Stimulated activated CD8-positive, alpha-beta memory T cell treated with anti-CD3 and anti-CD28 coated beads, Interleukin-15, amount 100 ng/mL, for 48 hours (primary cell): ENCODE measurements around the gene ADRB1.

Experiments
- DNase-seq, 2 donors: peaks; one replicate each; pipeline ENCODE4 v3.0.0-alpha.2; 2020; ENCODE audit warnings: low read depth in 2 of 2

Gene ADRB1

GRCh38 chr10:114057855-114058254 is 14.2 kb downstream of the ADRB1 start:
- no peak for DNase-seq

GRCh38 chr10:114058297-114058696 is 14.6 kb downstream of the ADRB1 start:
- DNase-seq = no peak

GRCh38 chr10:114059561-114059960 is 15.9 kb downstream of the ADRB1 start:
- no peak for DNase-seq

- no peak for DNase-seq
Observed at GRCh38 chr10:114060456-114060855, 16.8 kb downstream of the ADRB1 start.

GRCh38 chr10:114061148-114061547 is 17.5 kb downstream of the ADRB1 start:
- no peak for DNase-seq

GRCh38 chr10:114061789-114062188 is 18.1 kb downstream of the ADRB1 start:
- no peak for DNase-seq

GRCh38 chr10:114064151-114065048 is 20.7 kb downstream of the ADRB1 start:
- no peak for DNase-seq

GRCh38 chr10:114065049-114065435 is 21.4 kb downstream of the ADRB1 start:
- no peak for DNase-seq

- no peak for DNase-seq
Observed at GRCh38 chr10:114068054-114068707, 24.5 kb downstream of the ADRB1 start.

GRCh38 chr10:114070710-114071109 is 27.0 kb downstream of the ADRB1 start:
- DNase-seq = no peak

- DNase-seq = no peak
Observed at GRCh38 chr10:114071178-114071577, 27.5 kb downstream of the ADRB1 start.

- no peak for DNase-seq
Observed at GRCh38 chr10:114073395-114074186, 29.9 kb downstream of the ADRB1 start.

- DNase-seq = no peak
Observed at GRCh38 chr10:114075093-114075492, 31.4 kb downstream of the ADRB1 start.

GRCh38 chr10:114077347-114077746 is 33.7 kb downstream of the ADRB1 start:
- DNase-seq = no peak

- no peak for DNase-seq
Observed at GRCh38 chr10:114077815-114078219, 34.2 kb downstream of the ADRB1 start.

GRCh38 chr10:114078346-114078745 is 34.7 kb downstream of the ADRB1 start:
- no peak for DNase-seq

- no peak for DNase-seq
Observed at GRCh38 chr10:114079421-114079820, 35.8 kb downstream of the ADRB1 start.

- DNase-seq = no peak
Observed at GRCh38 chr10:114081911-114082583, 38.4 kb downstream of the ADRB1 start.

- no peak for DNase-seq
Observed at GRCh38 chr10:114083040-114083439, 39.4 kb downstream of the ADRB1 start.

GRCh38 chr10:114084215-114084614 is 40.5 kb downstream of the ADRB1 start:
- DNase-seq = no peak

- no peak for DNase-seq
Observed at GRCh38 chr10:114087255-114087654, 43.6 kb downstream of the ADRB1 start.

- DNase-seq = no peak
Observed at GRCh38 chr10:114087655-114088054, 44.0 kb downstream of the ADRB1 start.
